Glutamatergic neuron (in vitro differentiated cells): ENCODE data around the gene SPINK14. TPM values are rescaled to one million over a fixed set of nuclear protein-coding genes. Genes with fewer than 3 reads are reported as not detected.

Source experiments
- DNase-seq: peaks from one replicate; pipeline ENCODE4 v3.0.0; 2022
- H3K27ac Mint-ChIP-seq: one replicate; pipeline ENCODE4 v1.8.0; 2020; ENCODE audit warnings: mild to moderate bottlenecking, mixed read lengths, inconsistent platforms; ENCODE audit not compliant: unreplicated experiment
- H3K27me3 Mint-ChIP-seq: one replicate; pipeline ENCODE4 v1.8.0; 2020; ENCODE audit warnings: mild to moderate bottlenecking, moderate library complexity, mixed read lengths, inconsistent platforms; ENCODE audit not compliant: unreplicated experiment
- H3K36me3 Mint-ChIP-seq: one replicate; pipeline ENCODE4 v1.8.0; 2020; ENCODE audit warnings: mild to moderate bottlenecking, mixed read lengths, inconsistent platforms; ENCODE audit not compliant: unreplicated experiment
- H3K4me1 Mint-ChIP-seq: one replicate; pipeline ENCODE4 v1.8.0; 2020; ENCODE audit warnings: mild to moderate bottlenecking, low read depth, mixed read lengths, inconsistent platforms; ENCODE audit not compliant: unreplicated experiment
- H3K4me3 Mint-ChIP-seq: one replicate; pipeline ENCODE4 v1.8.0; 2020; ENCODE audit warnings: mild to moderate bottlenecking, mixed read lengths, inconsistent platforms; ENCODE audit not compliant: unreplicated experiment
- H3K9me3 Mint-ChIP-seq: one replicate; pipeline ENCODE4 v1.8.0; 2020; ENCODE audit warnings: mild to moderate bottlenecking, moderate library complexity, mixed read lengths, inconsistent platforms; ENCODE audit not compliant: unreplicated experiment
- CTCF ChIP-seq: fragments of 200-600 bp; sonication (generic); IDR thresholded peaks from one replicate; pipeline ENCODE4 v1.5.0; 2021; ENCODE audit not compliant: partially characterized antibody, unreplicated experiment
- total RNA-seq: library from RNA; stranded (reverse); fragmentation: NEBNext Ultra II Directional; extraction: Animal tissue kit (Norgen Biotek cat#: 25700); gene quantifications from one replicate; pipeline ENCODE4 v1.2.1, GENCODE V29; 2021; ENCODE audit not compliant: unreplicated experiment

The SPINK14 gene
- total RNA-seq, 1 donor from 2014 or later: not detected

GRCh38 chr5:148191010-148191409 is 22.7 kb downstream of the SPINK14 start:
- Mint-ChIP-seq H3K27ac (no peak overlapping the region), H3K4me1 (no peaks in the 10 kb centered on the region), H3K4me3 (no peak overlapping the region), H3K27me3 (no peaks in the 10 kb centered on the region), H3K36me3 (no peaks in the 10 kb centered on the region), H3K9me3 (no peaks in the 10 kb centered on the region)
- no peak for TF ChIP-seq CTCF
- no peak for DNase-seq

- TF ChIP-seq CTCF: no peak
- Mint-ChIP-seq H3K27me3 (no peaks in the 10 kb centered on the region), H3K4me3 (no peak overlapping the region), H3K27ac (no peak overlapping the region), H3K9me3 (no peaks in the 10 kb centered on the region), H3K36me3 (no peaks in the 10 kb centered on the region), H3K4me1 (no peaks in the 10 kb centered on the region)
- DNase-seq: no peak
Measured at GRCh38 chr5:148193202-148193601, 24.9 kb downstream of the SPINK14 start.

DNA sequence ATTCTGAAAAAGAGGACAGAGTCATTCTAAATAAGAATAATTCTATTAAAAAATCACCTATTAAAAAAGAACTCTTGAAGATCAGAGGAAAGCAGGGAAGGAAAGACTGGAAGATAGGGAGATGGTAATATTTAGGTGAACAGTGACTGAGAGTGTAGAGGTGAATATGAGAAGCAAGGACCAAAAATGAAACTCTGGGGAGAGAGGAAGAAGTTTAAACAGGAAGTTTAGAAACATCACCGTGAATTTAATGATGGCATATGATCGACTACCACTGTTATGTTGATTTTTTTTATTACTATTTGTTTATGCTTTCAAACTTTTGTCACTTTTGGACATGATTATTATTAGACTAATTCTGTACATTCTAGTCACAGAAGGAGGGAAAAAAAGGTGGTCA is 32.8 kb downstream of the SPINK14 start:
- DNase-seq: no peak
- Mint-ChIP-seq H3K9me3 (no peaks in the 10 kb centered on the region), H3K4me3 (no peak overlapping the region), H3K27ac (no peak overlapping the region), H3K36me3 (no peaks in the 10 kb centered on the region), H3K27me3 (no peaks in the 10 kb centered on the region), H3K4me1 (no peaks in the 10 kb centered on the region)
- no peak for TF ChIP-seq CTCF

DNA sequence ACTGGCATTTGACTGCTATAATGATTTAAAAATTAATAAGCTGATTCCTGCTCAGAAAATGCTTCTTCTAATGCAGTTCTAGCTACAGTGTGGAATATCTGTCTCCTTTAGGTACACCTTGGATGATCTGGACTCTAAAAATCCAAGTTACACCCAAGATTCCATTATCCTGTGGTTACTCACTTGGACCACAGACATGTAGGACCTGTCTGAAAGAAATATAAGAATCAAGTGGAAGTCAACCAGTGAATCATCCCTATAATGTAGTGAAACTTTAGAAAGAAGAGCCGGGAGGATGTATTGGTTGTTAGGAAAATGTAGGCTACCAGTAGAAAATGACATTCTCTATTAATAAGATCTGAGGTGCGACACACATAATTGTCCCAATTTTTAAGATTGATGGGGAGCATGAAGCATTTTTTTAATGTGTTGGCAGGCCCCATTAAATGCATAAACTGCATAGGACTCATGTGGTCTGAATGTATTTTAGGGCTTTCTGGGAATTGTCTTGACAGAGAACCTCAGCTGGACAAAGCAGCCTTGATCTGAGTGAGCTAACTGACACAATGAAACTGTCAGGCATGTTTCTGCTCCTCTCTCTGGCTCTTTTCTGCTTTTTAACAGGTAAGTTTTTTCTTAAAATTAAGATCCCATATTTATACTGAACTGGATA is 34.3 kb downstream of the SPINK14 start, which contains the start of gene SPINK6:
Gene SPINK6, plus strand, starts transcription at position 512 of the 673 bp plus-strand sequence. Its CDS starts 55 bp downstream, at position 567.
- Mint-ChIP-seq H3K9me3 (no peaks in the 10 kb centered on the region), H3K27ac (no peak within 1 kb of the TSS), H3K27me3 (no peaks in the 10 kb centered on the region), H3K36me3 (no peaks in the 10 kb centered on the region), H3K4me3 (no peak within 1 kb of the TSS), H3K4me1 (no peaks in the 10 kb centered on the region)
- TF ChIP-seq CTCF: no peak
- DNase-seq: no peak

GRCh38 chr5:148205044-148205806 is 36.9 kb downstream of the SPINK14 start:
- H3K27ac Mint-ChIP-seq: no peak overlapping the region

More at GRCh38 chr5:148205044-148205806, 36.9 kb downstream of the SPINK14 start:
- Mint-ChIP-seq H3K27me3 (peaks cover 2% of the 10 kb centered on the region), H3K9me3 (no peaks in the 10 kb centered on the region), H3K4me3 (no peak overlapping the region), H3K36me3 (no peaks in the 10 kb centered on the region), H3K4me1 (no peaks in the 10 kb centered on the region)
- DNase-seq: no peak
- no peak for TF ChIP-seq CTCF
